Measurements from ENCODE around the gene HECTD4.

DNA sequence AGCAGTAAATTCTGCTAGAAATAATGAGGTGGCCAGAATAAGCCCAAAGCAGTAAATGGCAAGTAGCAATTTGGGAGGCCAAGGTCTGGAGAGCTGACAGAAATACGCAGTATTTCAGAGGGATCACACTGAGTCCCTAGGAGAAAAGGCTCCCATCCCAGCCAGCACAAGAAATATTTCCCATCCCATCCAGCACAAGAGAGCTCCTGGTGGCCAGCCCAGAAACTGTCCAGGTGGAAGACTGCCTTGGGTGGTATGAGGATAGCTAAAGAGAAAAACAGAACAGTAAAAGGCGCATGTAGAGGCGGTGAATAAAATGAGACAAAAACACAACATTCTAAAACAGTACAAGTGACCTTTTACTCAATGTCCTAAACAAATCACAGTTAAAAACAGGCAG, 120.7 kb downstream of the HECTD4 start:
- TF ChIP-seq, protein P1, sequence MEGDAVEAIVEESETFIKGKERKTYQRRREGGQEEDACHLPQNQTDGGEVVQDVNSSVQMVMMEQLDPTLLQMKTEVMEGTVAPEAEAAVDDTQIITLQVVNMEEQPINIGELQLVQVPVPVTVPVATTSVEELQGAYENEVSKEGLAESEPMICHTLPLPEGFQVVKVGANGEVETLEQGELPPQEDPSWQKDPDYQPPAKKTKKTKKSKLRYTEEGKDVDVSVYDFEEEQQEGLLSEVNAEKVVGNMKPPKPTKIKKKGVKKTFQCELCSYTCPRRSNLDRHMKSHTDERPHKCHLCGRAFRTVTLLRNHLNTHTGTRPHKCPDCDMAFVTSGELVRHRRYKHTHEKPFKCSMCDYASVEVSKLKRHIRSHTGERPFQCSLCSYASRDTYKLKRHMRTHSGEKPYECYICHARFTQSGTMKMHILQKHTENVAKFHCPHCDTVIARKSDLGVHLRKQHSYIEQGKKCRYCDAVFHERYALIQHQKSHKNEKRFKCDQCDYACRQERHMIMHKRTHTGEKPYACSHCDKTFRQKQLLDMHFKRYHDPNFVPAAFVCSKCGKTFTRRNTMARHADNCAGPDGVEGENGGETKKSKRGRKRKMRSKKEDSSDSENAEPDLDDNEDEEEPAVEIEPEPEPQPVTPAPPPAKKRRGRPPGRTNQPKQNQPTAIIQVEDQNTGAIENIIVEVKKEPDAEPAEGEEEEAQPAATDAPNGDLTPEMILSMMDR (IDR thresholded peaks at IDR 0.05; ENCODE audit: low read depth, low read length, poor library complexity, severe bottlenecking): no peak
- TF ChIP-seq EZH2phosphoT487 (IDR thresholded peaks at IDR 0.05; ENCODE audit: borderline replicate concordance, low read length): no peak
